Aorta (tissue), 5 donors: ENCODE results near the gene ALK. TPM values are rescaled to one million over a fixed set of nuclear protein-coding genes. Genes with fewer than 3 reads are reported as not detected.

Experiments used
- ATAC-seq: fragments of 200-7000 bp; cut with Tn5 transposase; one replicate; pipeline ENCODE4 v1.9.1; 2022; ENCODE audit warnings: moderate library complexity; ENCODE audit not compliant: low FRiP score
- DNase-seq, 2 donors: peaks; one replicate each; pipeline ENCODE4 v3.0.0-alpha.2; 2020
- H3K27ac ChIP-seq, 2 donors: one replicate each; pipeline ENCODE4 v1.5.1; 2013; ENCODE audit warnings: low read length in 2 of 2, mild to moderate bottlenecking in 2 of 2, moderate library complexity in 2 of 2, control low read depth in 1 of 2, inconsistent platforms in 1 of 2, low read depth in 1 of 2
- H3K27me3 ChIP-seq, 2 donors: one replicate each; pipeline ENCODE4 v1.6.1; 2013; ENCODE audit warnings: control low read depth in 1 of 2, low read length in 1 of 2, mild to moderate bottlenecking in 1 of 2, moderate library complexity in 1 of 2; ENCODE audit not compliant: insufficient read depth in 2 of 2, control insufficient read depth in 1 of 2
- H3K36me3 ChIP-seq, 2 donors: one replicate each; pipeline ENCODE4 v1.6.1; 2013; ENCODE audit warnings: control low read depth in 1 of 2, low read length in 1 of 2, mild to moderate bottlenecking in 1 of 2; ENCODE audit not compliant: insufficient read depth in 2 of 2, control insufficient read depth in 1 of 2
- H3K4me1 ChIP-seq, 2 donors: one replicate each; pipeline ENCODE4 v1.6.1; 2013; ENCODE audit warnings: low read length in 2 of 2, control low read depth in 1 of 2, mild to moderate bottlenecking in 1 of 2, moderate library complexity in 1 of 2; ENCODE audit not compliant: insufficient read depth in 2 of 2, control insufficient read depth in 1 of 2
- H3K4me3 ChIP-seq, 2 donors: one replicate each; pipeline ENCODE4 v1.5.1; 2013; ENCODE audit warnings: low read length in 2 of 2, control low read depth in 1 of 2, mild to moderate bottlenecking in 1 of 2
- H3K9me3 ChIP-seq: one replicate; pipeline ENCODE4 v1.6.1; 2013; ENCODE audit warnings: mild to moderate bottlenecking, low read length; ENCODE audit not compliant: control insufficient read depth
- WGBS, 2 donors: extraction: QIAGEN DNeasy Blood & Tissue Kit; methylation state at CpG; one replicate each; pipeline ENCODE4 v1.1.7; 2013; 5-methylcytosine and 5-hydroxymethylcytosine counted together
- intact Hi-C, 2 donors: fragments of 100-400 bp; cut with DNase I; formaldehyde crosslinking; loops; one replicate each; pipeline versions ENCODE4 v1.14.2 to v1.15.0; 2022
- polyA plus RNA-seq, 2 donors: library from polyadenylated mRNA; stranded (reverse); fragments of 200-250 nt; gene quantifications; one replicate each; pipeline ENCODE4 v1.2.3, GENCODE V29; 2013
- total RNA-seq, 2 donors: library from RNA; stranded (reverse); fragmentation: NEBNext Ultra II Directional; extraction: Animal tissue kit (Norgen Biotek cat#: 25700); gene quantifications; one replicate each; pipeline ENCODE4 v1.2.1, GENCODE V29; 2021
- donor health status: healthy with polysubstance abuse.
- donor health status: Bipolar disorder and iron deficiency.
- donor health status: DM: no; HTN: no; CAD: no.
- donor health status: DM: no; HTN: no; CAD: no.
- donor health status: DM: yes; HTN: yes; CAD: no.

The ALK gene
- total and polyA plus RNA-seq, 4 donors, result 0.13 to 0.30 TPM; not detected in 2

- ATAC-seq (no peak), DNase-seq (no peak)
- H3K4me1 ChIP-seq, result no peaks in the 10 kb centered on the region
- H3K27ac ChIP-seq, result no peak overlapping the region
- H3K4me3 ChIP-seq, result no peak overlapping the region
- WGBS, 2 donors, result 51% methylated on average over 9 of the region's 9 CpGs
- intact Hi-C loops, result loop anchor here in 1 of 2 donors (2.0 kb wide), 1 partner anchor 531 kb away; no protein-coding TSS in a partner anchor
- no peaks in the 10 kb centered on the region for H3K36me3 ChIP-seq
- H3K9me3 ChIP-seq, result no peaks in the 10 kb centered on the region
- no peaks in the 10 kb centered on the region for H3K27me3 ChIP-seq
Observed at GRCh38 chr2:29309090-29310029, 612.0 kb downstream of the ALK start.

GRCh38 chr2:29308366-29308765 lies 613.0 kb downstream of the ALK start:
- Histone ChIP-seq H3K9me3 (no peaks in the 10 kb centered on the region), H3K27ac (no peak overlapping the region), H3K4me1 (no peaks in the 10 kb centered on the region), H3K4me3 (no peak overlapping the region), H3K27me3 (no peaks in the 10 kb centered on the region), H3K36me3 (no peaks in the 10 kb centered on the region)
- WGBS, 2 donors, result 51 to 53% methylated on average over 9 of the region's 9 CpGs
- ATAC-seq, result no peak
- intact Hi-C loops, result loop anchor here in 1 of 2 donors (2.0 kb wide), 1 partner anchor 532 kb away; no protein-coding TSS in a partner anchor
- no peak for DNase-seq

- no peaks in the 10 kb centered on the region for H3K27me3 ChIP-seq
Observed at GRCh38 chr2:29307519-29307918, 613.9 kb downstream of the ALK start.

DNA sequence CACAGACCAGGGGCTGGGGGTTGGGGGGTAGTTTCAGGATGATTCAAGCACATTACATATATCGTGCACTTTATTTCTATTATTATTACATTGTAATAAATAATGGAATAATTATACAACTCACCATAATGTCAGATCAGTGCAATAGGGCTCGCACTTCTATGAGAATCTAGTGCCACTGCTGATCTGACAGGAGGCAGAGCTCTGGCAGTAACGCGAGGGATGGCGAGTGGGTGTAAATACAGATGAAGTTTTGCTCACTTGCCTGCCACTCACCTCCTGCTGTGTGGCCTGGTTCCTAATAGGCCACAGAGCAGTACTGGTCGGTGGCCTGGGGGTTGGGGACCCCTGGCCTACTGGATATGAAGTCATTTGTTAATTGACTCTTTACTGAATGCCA lies 615.6 kb downstream of the ALK start:
- 55 to 57% methylated on average over 6 of the region's 6 CpGs for WGBS, 2 donors
- DNase-seq (no peak), ATAC-seq (no peak)
- Histone ChIP-seq H3K27ac (no peak overlapping the region), H3K27me3 (no peaks in the 10 kb centered on the region), H3K36me3 (no peaks in the 10 kb centered on the region), H3K4me1 (no peaks in the 10 kb centered on the region), H3K4me3 (no peak overlapping the region), H3K9me3 (no peaks in the 10 kb centered on the region)
- intact Hi-C loops, result no loop called here

More at GRCh38 chr2:29307519-29307918, 613.9 kb downstream of the ALK start:
- no peak overlapping the region for H3K27ac ChIP-seq
- no peaks in the 10 kb centered on the region for H3K4me1 ChIP-seq
- no peak for ATAC-seq
- DNase-seq, result no peak
- WGBS, 2 donors, result 35 to 42% methylated on average over 2 of the region's 2 CpGs
- H3K4me3 ChIP-seq, result no peak overlapping the region
- no peaks in the 10 kb centered on the region for H3K36me3 ChIP-seq
- intact Hi-C loops, result no loop called here
- H3K9me3 ChIP-seq, result no peaks in the 10 kb centered on the region

DNA sequence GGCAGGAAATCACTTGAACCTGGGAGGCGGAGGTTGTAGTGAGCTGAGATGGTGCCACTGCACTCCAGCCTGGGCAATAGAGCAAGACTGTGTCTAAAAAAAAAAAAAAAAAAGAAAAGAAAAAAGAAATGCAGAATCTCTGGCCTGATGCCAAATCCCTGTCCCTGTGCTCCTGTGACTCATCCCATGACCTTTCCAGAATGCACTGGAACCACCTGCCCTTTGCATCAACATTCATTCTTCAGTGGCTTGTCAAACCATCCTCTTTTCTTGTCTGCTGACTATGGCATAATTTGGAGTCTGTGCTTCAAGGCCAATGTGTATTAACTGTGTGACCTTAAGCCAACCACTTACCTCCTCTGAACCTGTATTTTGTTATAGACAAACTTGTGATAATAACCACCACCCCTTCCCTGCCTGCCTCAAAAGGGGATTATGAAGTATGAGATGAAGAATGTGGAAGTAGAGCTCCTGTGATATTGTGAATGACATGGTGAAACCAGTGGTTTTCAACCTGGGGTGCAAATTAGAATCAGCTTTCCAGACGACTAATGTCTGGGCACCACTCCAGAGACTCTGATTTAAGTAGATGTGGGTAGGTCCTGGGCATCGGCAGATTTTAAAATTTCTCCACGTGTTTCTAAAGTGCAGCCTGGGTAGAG lies 616.9 kb downstream of the ALK start:
- WGBS, 2 donors, result 37 to 39% methylated on average over 4 of the region's 4 CpGs
- Histone ChIP-seq H3K27me3 (no peaks in the 10 kb centered on the region), H3K4me3 (no peak overlapping the region), H3K4me1 (no peaks in the 10 kb centered on the region), H3K9me3 (no peaks in the 10 kb centered on the region), H3K36me3 (no peaks in the 10 kb centered on the region), H3K27ac (no peak overlapping the region)
- intact Hi-C loops, result no loop called here
- DNase-seq, result no peak
- no peak for ATAC-seq

DNA sequence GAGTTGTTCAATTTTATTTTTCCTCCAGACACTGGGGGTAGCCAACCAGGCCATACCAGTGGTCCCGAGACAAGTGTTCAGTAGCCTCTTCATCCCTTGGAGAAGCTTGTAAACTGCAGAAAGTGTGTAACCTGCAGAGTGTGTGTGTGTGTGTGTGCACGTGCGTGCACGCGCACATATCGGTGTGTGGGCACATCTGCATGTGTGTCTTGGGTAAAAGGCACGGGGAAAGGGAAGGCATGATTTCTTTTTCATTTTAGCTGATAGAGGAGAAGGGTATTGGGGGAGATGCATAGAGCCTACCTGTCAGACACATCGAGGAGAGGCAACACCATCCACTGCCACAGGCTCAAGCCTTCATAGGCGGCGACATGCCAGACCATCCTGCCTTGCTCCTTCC lies 624.8 kb downstream of the ALK start:
- intact Hi-C loops, result no loop called here
- H3K9me3 ChIP-seq, result peaks cover 3% of the 10 kb centered on the region
- H3K4me1 ChIP-seq, result no peaks in the 10 kb centered on the region
- no peaks in the 10 kb centered on the region for H3K36me3 ChIP-seq
- peaks cover 0 to 2% of the 10 kb centered on the region in 2 donors for H3K27me3 ChIP-seq
- no peak for ATAC-seq
- DNase-seq, result no peak
- WGBS, 2 donors, result 78 to 79% methylated on average over 10 of the region's 10 CpGs
- no peak overlapping the region for H3K27ac ChIP-seq
- no peak overlapping the region for H3K4me3 ChIP-seq

DNA sequence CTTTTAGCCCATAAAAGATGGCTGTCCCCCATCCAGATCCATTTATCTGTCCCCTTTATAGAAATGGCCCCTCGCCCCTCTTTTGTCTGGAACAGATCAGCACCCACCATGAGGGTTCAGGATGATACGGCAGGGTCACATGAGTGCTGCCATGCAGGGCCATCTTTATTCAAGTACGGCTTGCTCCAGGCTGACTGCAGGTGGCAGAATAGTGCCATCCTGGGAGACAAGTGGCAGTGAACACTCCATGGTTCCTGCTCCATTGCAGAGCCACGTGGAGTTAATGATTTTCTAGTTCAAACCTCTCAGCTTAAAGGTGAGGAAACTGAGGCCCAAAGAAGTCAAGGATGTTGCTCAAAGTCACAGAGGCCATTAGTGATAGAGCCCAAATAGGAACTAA lies 625.5 kb downstream of the ALK start:
- intact Hi-C loops, result no loop called here
- H3K27me3 ChIP-seq, result peaks cover 0 to 2% of the 10 kb centered on the region in 2 donors
- no peak overlapping the region for H3K27ac ChIP-seq
- no peak overlapping the region for H3K4me3 ChIP-seq
- no peak for ATAC-seq
- H3K4me1 ChIP-seq, result no peaks in the 10 kb centered on the region
- H3K9me3 ChIP-seq, result peaks cover 3% of the 10 kb centered on the region
- 41 to 46% methylated on average over 4 of the region's 4 CpGs for WGBS, 2 donors
- no peak for DNase-seq
- no peaks in the 10 kb centered on the region for H3K36me3 ChIP-seq

GRCh38 chr2:29293830-29294438 lies 627.5 kb downstream of the ALK start:
- Histone ChIP-seq H3K4me3 (no peak overlapping the region), H3K9me3 (peaks cover 3% of the 10 kb centered on the region), H3K36me3 (no peaks in the 10 kb centered on the region), H3K27ac (no peak overlapping the region), H3K27me3 (peaks cover 0 to 2% of the 10 kb centered on the region in 2 donors), H3K4me1 (no peaks in the 10 kb centered on the region)
- DNase-seq, result no peak
- ATAC-seq, result no peak
- intact Hi-C loops, result no loop called here
- WGBS, 2 donors, result 14 to 17% methylated on average over 5 of the region's 5 CpGs
